Daoy (cell line): Measurements from ENCODE around the gene HTR3A. TPM values are rescaled to one million over a fixed set of nuclear protein-coding genes. Genes with fewer than 3 reads are reported as not detected.

Experiments used
- DNase-seq: peaks from one replicate; pipeline ENCODE4 v3.0.0-alpha.2; 2015; ENCODE audit warnings: low read depth
- total RNA-seq: library from RNA; depleted of rRNA; stranded (reverse); fragments of >200 nt; shearing (Covaris generic); gene quantifications from 2 replicates; pipeline ENCODE4 v1.2.3, GENCODE V29; 2014; rRNA removed

Gene HTR3A
- total RNA-seq, 1 experiment from 2014 or later = not detected

DNA sequence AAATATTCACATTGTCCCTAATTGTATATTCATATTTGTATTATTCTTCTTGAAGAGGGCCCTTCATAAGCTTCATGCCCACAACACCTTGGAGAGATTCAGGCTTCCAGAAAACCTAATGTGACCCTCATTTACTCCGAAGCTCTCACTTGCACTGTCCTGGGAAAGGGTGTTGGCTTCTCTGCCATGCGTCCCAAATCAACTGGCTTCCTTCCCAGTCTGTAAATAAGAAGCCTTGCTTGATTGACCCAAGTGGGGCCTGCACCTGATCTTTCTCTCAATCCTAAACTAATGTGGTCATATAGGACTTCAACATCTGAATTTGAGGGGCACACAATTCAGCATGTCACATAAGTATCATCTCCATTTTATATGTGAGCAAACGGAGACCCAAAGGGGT is 44.1 kb downstream of the HTR3A start:
- DNase-seq = no peak

DNA sequence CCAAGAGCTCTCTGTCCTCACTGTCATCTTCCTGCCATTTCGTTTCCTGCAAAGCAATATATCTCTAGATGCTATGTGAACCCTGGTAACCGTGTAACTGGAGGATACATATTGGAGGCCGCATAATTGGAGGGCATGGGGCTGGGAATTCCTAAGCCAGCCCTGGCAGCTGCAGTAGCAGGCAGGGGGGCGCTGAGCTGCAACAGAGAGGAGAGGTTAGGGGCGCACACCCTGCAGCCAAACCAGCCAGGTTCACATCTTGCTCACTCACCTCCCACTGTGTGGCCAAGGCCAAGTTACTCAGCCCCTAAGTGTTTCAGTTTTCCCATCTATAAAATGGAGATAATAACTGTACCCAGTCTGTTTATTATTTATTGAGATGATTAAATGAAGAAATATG is 44.7 kb downstream of the HTR3A start:
- DNase-seq = no peak

DNA sequence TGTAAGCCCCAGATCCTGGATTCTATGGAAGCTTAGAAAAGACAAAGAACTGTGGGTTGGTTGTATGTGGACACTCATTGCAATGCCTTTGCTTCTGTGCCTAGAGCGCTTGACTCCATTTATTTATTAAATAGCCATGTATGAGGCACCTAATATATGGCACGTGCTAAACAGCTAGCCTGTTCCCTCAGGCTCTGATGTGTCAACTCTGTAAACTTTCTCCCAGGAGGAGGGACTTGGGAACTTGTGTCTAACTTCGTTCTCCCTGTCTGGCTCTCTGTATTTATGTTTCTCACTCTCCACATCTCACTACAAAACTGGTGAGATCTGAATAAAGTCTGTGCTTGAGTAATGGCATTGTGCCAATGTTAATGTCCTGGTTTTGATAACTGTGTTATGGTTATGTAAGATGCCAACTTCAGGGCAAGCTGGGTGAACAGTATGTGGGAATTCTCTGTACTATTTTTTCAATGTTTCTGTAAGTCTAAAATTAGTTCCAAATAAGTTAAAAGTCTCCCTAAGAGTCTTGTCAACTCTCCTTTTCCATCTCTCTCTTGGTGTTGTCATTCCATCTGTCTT is 50.5 kb downstream of the HTR3A start:
- no peak for DNase-seq

DNA sequence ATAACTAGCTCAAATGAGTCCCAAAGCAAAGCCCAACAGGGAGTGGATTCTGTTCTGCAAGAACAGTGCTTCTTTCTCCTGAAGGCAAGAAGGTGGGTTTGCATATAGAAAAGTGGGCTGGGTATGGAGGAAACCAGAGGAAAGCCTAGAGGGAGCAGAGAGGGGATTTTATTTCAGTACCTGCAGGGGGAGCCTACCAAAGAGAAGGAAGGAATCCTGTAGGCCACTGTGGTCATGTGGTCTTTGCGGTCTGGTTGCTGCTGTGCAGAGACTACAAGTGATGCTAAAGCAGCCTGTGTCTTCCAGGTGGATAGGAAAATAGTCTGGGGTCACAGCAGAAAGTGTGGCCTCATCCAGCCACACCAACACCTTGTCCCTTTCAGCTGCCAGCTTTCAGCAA is 51.4 kb downstream of the HTR3A start:
- peak; percentile 30 for DNase-seq

DNA sequence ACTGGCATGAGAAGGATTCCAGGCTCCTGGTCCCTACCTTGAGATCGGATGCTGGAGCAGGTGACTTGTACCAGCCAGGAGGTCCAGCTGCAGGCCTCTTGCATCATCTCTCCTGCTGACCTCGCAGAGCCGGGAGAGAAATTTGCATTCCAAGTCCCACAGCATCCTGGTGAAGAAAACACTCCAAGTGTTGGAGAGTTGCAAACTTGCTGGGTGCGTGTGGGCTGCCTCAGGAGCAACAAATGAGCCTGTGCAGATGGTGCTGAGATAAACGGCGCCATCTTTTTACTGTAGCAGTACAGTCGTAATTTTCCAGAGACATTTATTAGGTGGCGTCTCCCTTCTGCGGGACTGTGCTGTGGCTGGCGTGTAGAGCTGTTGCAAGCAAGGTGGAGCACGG is 52.5 kb downstream of the HTR3A start:
- DNase-seq = no peak

DNA sequence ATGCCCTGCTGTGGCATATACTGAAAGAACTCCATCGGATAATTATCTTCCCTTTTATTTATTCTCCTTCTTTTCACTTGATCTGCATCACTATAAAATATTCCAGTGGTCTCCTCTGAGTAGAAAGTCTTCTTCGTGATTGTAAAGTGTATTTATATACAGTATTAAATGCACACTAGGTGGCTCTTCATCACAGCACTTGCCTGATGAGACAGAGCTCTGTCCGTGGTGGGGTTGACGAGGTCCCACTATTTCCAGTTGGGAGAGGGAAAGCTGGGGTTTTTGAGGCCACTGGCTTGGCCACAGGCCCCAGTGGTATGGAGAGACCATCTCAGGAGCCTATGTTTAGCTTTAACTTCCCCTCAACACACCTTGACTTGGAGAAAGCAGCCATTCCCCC is 53.0 kb downstream of the HTR3A start:
- no peak for DNase-seq

DNA sequence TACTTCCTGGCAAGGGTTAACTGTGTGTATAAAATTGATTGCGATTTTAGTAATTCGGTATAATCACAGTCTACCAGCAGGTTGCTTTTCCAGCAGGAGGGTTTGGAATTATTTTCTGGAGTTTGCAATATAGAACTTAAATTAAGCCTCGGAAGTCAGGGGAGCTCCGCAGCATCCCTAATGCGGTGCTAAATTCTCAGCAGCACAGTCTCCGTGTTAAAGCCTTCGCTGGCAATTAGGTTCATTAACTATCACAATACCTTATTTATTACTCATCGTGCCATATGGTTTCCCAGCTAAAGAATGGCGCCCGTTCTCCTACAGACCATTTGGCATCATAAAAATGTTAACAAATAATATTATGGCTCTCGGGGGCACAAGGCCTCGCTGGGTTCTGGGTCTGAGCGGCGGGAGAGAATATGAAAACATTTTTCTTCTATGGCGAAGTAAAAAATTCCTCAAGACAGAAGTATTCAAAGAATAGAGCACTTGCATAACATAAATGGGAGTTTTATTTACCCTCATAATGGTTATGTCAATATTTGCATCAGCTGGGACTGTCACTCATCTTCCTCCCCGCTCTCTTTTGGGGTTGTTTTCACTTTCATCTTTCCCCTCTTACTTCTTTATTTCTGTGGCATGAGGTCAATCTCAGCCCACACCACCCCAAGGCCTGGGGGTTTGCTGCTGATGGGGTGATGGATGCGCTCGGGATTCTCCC is 56.5 kb downstream of the HTR3A start:
- no peak for DNase-seq

DNA sequence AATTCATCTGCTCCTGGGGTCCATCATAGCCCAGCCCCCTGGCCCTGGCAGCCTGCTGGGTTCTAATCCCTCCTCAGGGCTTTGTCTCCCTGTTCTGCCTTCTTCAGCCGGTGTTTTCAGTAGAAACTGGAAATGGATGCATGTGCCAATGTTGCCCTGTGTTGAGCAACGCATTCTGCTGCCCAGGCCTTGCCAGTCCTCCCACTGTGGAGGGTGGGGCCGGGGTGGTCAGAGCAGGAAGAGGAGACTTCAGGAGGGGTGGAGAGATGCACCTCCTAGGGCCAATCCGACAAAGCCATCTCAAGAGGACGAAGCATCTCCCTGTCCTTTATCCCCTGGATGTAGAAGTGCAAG is 57.0 kb downstream of the HTR3A start:
- no peak for DNase-seq

DNA sequence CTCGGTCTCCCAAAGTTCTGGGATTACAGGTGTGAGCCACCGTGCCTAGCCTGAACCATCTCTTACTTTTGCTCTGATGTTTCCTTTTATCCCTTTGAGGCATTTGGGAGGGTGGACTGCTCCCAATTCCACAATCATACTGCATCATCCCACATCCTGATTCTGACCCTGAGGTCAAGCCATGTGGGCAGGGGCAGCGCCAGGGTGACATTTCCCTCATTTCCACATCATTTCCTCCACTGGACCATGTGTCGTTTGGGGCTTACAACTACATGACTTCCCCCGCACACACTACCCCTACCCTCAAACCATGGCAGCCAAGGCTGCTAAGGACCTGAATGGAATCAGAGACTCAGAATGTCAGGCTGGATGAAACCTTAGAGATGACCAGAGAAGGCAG is 58.2 kb downstream of the HTR3A start:
- no peak for DNase-seq

DNA sequence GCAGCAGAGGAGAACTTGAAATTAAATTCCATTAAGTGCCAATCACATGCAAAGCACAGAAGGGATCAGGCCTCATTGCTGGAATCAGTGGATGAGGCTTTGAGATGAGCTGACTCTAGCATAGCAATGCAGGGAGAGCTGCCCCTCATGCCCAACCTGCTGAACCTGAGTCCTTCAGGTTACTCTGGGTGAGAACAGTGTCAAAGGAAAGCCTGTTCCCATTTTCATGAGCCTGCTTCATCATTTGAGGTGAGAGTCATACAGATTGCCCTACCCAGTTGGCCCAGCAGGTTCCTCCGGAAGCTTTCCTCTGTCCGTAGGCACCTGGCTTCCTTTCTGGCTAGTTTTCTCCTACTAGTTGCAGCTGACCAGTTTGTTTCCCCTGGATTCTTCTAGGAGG is 58.7 kb downstream of the HTR3A start:
- DNase-seq = no peak

DNA sequence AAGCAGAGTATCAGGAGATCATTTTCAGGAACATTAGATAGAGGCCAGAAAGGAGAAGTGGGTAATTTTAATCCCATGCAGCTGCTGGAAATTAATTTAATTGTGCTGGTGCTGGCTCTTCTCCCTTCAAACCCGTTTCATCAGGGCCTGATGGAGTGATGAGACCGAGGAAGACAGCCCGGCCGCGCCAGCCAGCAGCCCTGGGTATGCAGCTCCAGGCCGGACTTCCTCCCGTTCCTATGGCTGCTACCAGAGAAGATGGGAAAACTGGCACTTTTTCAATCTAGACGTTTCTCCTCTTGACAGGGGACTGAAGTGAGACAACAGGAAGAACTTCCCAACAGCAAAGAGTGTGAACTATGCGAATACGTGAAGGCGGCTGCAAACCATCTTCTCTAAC is 60.0 kb downstream of the HTR3A start:
- no peak for DNase-seq

DNA sequence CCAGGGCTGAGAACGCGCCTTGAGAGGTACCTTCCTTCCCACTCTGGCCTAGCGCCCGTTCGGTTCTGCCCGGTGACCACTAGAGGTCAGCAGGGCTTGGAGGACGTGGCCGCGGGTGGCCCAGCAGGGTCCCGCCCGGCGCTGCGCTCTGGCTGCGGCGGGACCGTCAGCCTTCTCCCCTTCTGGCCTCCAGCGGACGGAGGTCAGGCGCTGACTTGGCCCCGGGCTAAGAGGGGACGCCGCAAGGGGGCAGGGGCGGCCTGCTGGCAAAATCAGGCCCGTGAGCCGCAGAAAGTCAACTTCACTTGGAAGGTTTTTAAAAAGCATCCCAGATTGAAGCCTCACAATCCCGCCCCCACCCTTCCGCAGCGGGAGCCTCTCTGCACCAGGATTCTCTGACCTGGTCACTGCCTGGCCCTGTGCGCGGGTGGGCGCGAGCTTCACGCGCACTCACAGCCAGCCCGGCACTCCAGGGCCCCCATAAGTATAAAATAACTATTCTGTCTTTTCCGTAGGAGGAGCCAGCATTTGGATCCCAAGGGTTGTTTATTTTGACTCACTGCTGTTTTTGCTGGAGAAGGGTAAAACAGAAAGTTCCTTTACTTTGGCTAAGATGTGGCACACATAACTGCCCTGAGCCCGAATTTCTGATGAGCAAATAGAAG is 61.4 kb downstream of the HTR3A start:
- peak; percentile 76 for DNase-seq

DNA sequence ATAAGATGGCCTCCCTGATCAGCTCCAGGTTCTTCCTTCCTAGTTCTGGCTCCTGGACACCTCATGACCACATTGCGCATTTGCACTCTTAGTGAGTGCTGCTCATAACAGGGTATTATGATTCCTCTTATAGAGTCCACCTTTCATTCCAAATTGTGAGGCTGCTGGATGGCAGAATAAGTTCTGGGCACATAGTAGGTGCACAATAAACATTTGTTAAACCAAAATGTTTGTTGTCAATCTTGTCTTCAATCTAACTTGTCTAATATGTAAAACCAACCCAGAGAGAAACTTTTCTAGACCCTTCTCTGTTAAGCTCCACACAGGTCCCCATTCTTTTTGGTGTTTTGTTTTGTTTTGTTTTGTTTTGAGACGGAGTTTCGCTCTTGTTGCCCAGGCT is 62.0 kb downstream of the HTR3A start:
- DNase-seq = no peak

DNA sequence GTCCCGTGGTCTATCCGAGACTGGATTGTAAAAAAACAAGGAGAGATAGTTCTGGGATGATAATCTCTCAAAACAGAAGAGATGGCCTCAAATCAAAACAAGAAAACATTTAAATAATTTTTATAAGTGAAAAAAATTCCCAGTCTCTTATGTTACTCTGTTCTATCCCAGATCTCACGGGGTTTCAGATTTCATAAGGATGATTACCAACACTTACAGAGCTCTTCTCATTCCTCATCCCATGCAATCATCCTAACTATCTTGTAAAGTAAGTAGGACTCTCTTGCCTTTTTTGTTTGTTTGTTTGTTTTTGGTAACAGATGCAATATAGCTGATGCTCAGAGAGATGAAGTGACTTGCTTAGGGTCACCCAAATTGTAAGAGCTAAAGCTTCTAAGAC is 64.6 kb downstream of the HTR3A start:
- DNase-seq = no peak

Other genes starting within 250 kb of the HTR3A start
- gene ZW10, start 201.4 kb upstream of the HTR3A start, total RNA-seq = 31.9 and 34.6 TPM in 2 replicates
- not detected in 2 replicates for gene CLDN25, start 195.3 kb upstream of the HTR3A start, total RNA-seq
- gene USP28, start 99.5 kb upstream of the HTR3A start, total RNA-seq = 29.7 and 29.9 TPM in 2 replicates
- gene HTR3B, start 70.3 kb upstream of the HTR3A start, total RNA-seq = not detected in 2 replicates
- gene ZBTB16, start 84.6 kb downstream of the HTR3A start, total RNA-seq = not detected in 2 replicates